Measurements from ENCODE around the gene DNASE1L1.

The DNASE1L1 gene

DNA sequence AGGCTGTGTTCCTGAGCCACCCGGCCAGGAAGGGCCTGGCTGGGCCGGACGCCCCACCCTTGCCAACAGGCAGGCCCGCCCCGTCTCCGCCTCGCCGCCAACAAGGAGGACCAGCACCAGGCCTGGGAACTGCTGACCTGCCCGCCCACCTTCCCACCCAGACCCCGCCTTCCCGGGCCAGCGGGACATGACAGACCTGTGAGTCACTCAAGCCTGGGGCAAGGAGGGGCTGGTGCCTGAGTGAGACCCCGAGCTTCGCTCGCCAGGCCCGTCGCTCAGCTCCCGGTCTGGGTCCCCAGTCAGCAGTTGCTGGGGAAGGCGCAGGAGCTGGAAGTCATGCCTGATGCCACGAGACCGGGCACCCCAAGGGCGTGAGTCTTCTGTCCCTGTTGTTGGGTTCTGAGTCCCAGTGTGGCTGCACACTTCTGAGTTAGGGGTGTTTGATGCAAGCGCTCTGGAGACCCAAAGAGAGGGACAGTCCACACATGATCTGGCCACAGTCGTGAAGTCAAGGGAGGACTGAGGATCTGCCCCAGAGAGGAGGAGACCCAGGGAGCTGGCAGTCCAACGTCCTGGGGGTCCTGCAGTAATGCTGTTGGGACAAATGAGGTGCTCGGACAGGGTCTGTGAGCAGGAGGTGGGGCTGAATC lies at the start of gene DNASE1L1:
TSS of gene DNASE1L1 (minus strand) at position 33 of the 650 bp plus-strand sequence. CDS start 3,686 bp downstream, outside the sequence.
- no peaks in the 10 kb centered on the region for H3K9me3 ChIP-seq (ENCODE audit: insufficient read depth, low read length, severe bottlenecking)
- no peaks in the 10 kb centered on the region for H4K20me1 ChIP-seq (ENCODE audit: insufficient read depth, low read length)
- no peak within 1 kb of the TSS for H3K4me2 ChIP-seq (ENCODE audit: insufficient read depth, low read length)
- TF ChIP-seq EZH2 (IDR thresholded peaks at IDR 0.05; ENCODE audit: borderline replicate concordance, low read depth, low read length, severe bottlenecking): no peak
- TF ChIP-seq, protein P1, sequence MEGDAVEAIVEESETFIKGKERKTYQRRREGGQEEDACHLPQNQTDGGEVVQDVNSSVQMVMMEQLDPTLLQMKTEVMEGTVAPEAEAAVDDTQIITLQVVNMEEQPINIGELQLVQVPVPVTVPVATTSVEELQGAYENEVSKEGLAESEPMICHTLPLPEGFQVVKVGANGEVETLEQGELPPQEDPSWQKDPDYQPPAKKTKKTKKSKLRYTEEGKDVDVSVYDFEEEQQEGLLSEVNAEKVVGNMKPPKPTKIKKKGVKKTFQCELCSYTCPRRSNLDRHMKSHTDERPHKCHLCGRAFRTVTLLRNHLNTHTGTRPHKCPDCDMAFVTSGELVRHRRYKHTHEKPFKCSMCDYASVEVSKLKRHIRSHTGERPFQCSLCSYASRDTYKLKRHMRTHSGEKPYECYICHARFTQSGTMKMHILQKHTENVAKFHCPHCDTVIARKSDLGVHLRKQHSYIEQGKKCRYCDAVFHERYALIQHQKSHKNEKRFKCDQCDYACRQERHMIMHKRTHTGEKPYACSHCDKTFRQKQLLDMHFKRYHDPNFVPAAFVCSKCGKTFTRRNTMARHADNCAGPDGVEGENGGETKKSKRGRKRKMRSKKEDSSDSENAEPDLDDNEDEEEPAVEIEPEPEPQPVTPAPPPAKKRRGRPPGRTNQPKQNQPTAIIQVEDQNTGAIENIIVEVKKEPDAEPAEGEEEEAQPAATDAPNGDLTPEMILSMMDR (IDR thresholded peaks at IDR 0.05; ENCODE audit: borderline replicate concordance, extremely low read depth, low read length, poor library complexity, severe bottlenecking): no peak
- no peak within 1 kb of the TSS for H2AFZ ChIP-seq (ENCODE audit: low read depth, low read length)
- H3K9ac ChIP-seq (ENCODE audit: low read depth, low read length): no peak within 1 kb of the TSS
- DNase-seq (no peak), ATAC-seq (ENCODE audit: insufficient read depth, low read depth) (no peak)
- H3K36me3 ChIP-seq (ENCODE audit: insufficient read depth, low read length): peaks cover 13% of the 10 kb centered on the region
- no peak within 1 kb of the TSS for H3K4me3 ChIP-seq (ENCODE audit: low read depth in 1 of 2, low read length in 2 of 2)
- H3K79me2 ChIP-seq (ENCODE audit: insufficient read depth, low read length): peaks cover 21% of the 10 kb centered on the region; the same call in 1 of the 2 replicates
- no peaks in the 10 kb centered on the region for H3K27me3 ChIP-seq (ENCODE audit: insufficient read depth, low read length, poor library complexity)
- H3K27ac ChIP-seq (ENCODE audit: low read length): no peak within 1 kb of the TSS
- H3K4me1 ChIP-seq (ENCODE audit: insufficient read depth, low read length): peaks cover 14% of the 10 kb centered on the region

- peak within 1 kb of the TSS; percentile 67 for H3K9ac ChIP-seq (ENCODE audit: low read depth, low read length)
- no peak for TF ChIP-seq EZH2 (IDR thresholded peaks at IDR 0.05; ENCODE audit: borderline replicate concordance, low read depth, low read length, severe bottlenecking)
- TF ChIP-seq, protein P1 (IDR thresholded peaks at IDR 0.05; ENCODE audit: borderline replicate concordance, extremely low read depth, low read length, poor library complexity, severe bottlenecking): no peak
- peak; percentile 62 for DNase-seq
- ATAC-seq (ENCODE audit: insufficient read depth, low read depth): peak; percentile 73
- no peaks in the 10 kb centered on the region for H3K9me3 ChIP-seq (ENCODE audit: insufficient read depth, low read length, severe bottlenecking)
- peak within 1 kb of the TSS; percentile 47 to 78; a peak in 3 of 4 replicates for H3K4me3 ChIP-seq (ENCODE audit: low read depth in 1 of 2, low read length in 2 of 2)
- peak within 1 kb of the TSS; percentile 62 for H3K27ac ChIP-seq (ENCODE audit: low read length)
- H3K4me1 ChIP-seq (ENCODE audit: insufficient read depth, low read length): peaks cover 25% of the 10 kb centered on the region
- H3K36me3 ChIP-seq (ENCODE audit: insufficient read depth, low read length): peaks cover 20% of the 10 kb centered on the region
- H4K20me1 ChIP-seq (ENCODE audit: insufficient read depth, low read length): peaks cover 10% of the 10 kb centered on the region; the same call in 1 of the 2 replicates
- peak within 1 kb of the TSS; percentile 72 for H3K4me2 ChIP-seq (ENCODE audit: insufficient read depth, low read length)
- peak within 1 kb of the TSS; percentile 76 for H2AFZ ChIP-seq (ENCODE audit: low read depth, low read length)
- no peaks in the 10 kb centered on the region for H3K27me3 ChIP-seq (ENCODE audit: insufficient read depth, low read length, poor library complexity)
- peaks cover 14% of the 10 kb centered on the region for H3K79me2 ChIP-seq (ENCODE audit: insufficient read depth, low read length)
Observed at GRCh38 chrX:154458116-154458953, 49.3 kb upstream of the DNASE1L1 start, which contains the start of gene PLXNA3. TSS of gene PLXNA3 (plus strand) at chrX:154458281. CDS start at chrX:154460184, 1,903 bp downstream.

- Histone ChIP-seq H3K79me2 (ENCODE audit: insufficient read depth, low read length) (peaks cover 14% of the 10 kb centered on the region), H3K27me3 (ENCODE audit: insufficient read depth, low read length, poor library complexity) (no peaks in the 10 kb centered on the region), H3K9me3 (ENCODE audit: insufficient read depth, low read length, severe bottlenecking) (no peaks in the 10 kb centered on the region), H2AFZ (ENCODE audit: low read depth, low read length) (peak overlapping the region; percentile 76), H3K4me2 (ENCODE audit: insufficient read depth, low read length) (peak overlapping the region; percentile 72), H3K4me3 (ENCODE audit: low read depth in 1 of 2, low read length in 2 of 2) (peak overlapping the region; percentile 6 to 78; a peak in 3 of 4 replicates), H3K27ac (ENCODE audit: low read length) (peak overlapping the region; percentile 62; the same call in 1 of the 2 replicates), H4K20me1 (ENCODE audit: insufficient read depth, low read length) (peaks cover 10% of the 10 kb centered on the region; the same call in 1 of the 2 replicates), H3K9ac (ENCODE audit: low read depth, low read length) (peak overlapping the region; percentile 67), H3K4me1 (ENCODE audit: insufficient read depth, low read length) (peaks cover 25% of the 10 kb centered on the region), H3K36me3 (ENCODE audit: insufficient read depth, low read length) (peaks cover 20% of the 10 kb centered on the region)
- peak; percentile 54 for DNase-seq
- peak; percentile 34 for ATAC-seq (ENCODE audit: insufficient read depth, low read depth)
- TF ChIP-seq, protein P1 (IDR thresholded peaks at IDR 0.05; ENCODE audit: borderline replicate concordance, extremely low read depth, low read length, poor library complexity, severe bottlenecking): no peak
- TF ChIP-seq EZH2 (IDR thresholded peaks at IDR 0.05; ENCODE audit: borderline replicate concordance, low read depth, low read length, severe bottlenecking): no peak
Observed at GRCh38 chrX:154457491-154458115, 48.5 kb upstream of the DNASE1L1 start.

Data from DND-41 (cell line).